Activated naive CD8-positive, alpha-beta T cell (primary cell): Measurements from ENCODE around the gene EPHB2.

Experiments used
- H3K27ac Mint-ChIP-seq: one replicate; pipeline ENCODE4 v1.8.0; 2021; ENCODE audit warnings: mixed read lengths
- H3K27me3 Mint-ChIP-seq: one replicate; pipeline ENCODE4 v1.8.0; 2021; ENCODE audit warnings: mixed read lengths
- H3K36me3 Mint-ChIP-seq: one replicate; pipeline ENCODE4 v1.8.0; 2021; ENCODE audit warnings: mixed read lengths
- H3K4me1 Mint-ChIP-seq: one replicate; pipeline ENCODE4 v1.8.0; 2021; ENCODE audit warnings: low read depth, mixed read lengths
- H3K4me3 Mint-ChIP-seq: one replicate; pipeline ENCODE4 v1.8.0; 2021; ENCODE audit warnings: mild to moderate bottlenecking, mixed read lengths
- H3K9me3 Mint-ChIP-seq: one replicate; pipeline ENCODE4 v1.8.0; 2021; ENCODE audit warnings: low read depth, mixed read lengths

EPHB2 gene

GRCh38 chr1:22786719-22787489 is 76.3 kb downstream of the EPHB2 start:
- no peaks in the 10 kb centered on the region for H3K4me1 Mint-ChIP-seq
- H3K9me3 Mint-ChIP-seq = no peaks in the 10 kb centered on the region
- peaks cover 1% of the 10 kb centered on the region for H3K27me3 Mint-ChIP-seq
- no peak overlapping the region for H3K4me3 Mint-ChIP-seq
- H3K27ac Mint-ChIP-seq = no peak overlapping the region
- H3K36me3 Mint-ChIP-seq = no peaks in the 10 kb centered on the region

GRCh38 chr1:22787636-22788035 is 77.0 kb downstream of the EPHB2 start:
- Mint-ChIP-seq H3K36me3 (no peaks in the 10 kb centered on the region), H3K9me3 (no peaks in the 10 kb centered on the region), H3K4me3 (no peak overlapping the region), H3K4me1 (no peaks in the 10 kb centered on the region), H3K27me3 (peaks cover 1% of the 10 kb centered on the region), H3K27ac (no peak overlapping the region)

- Mint-ChIP-seq H3K9me3 (no peaks in the 10 kb centered on the region), H3K27me3 (peaks cover 1% of the 10 kb centered on the region), H3K27ac (no peak overlapping the region), H3K4me1 (no peaks in the 10 kb centered on the region), H3K4me3 (no peak overlapping the region), H3K36me3 (no peaks in the 10 kb centered on the region)
Measured at GRCh38 chr1:22788254-22788661, 77.6 kb downstream of the EPHB2 start.

GRCh38 chr1:22789356-22789994 is 78.8 kb downstream of the EPHB2 start:
- Mint-ChIP-seq H3K27ac (no peak overlapping the region), H3K9me3 (no peaks in the 10 kb centered on the region), H3K4me1 (no peaks in the 10 kb centered on the region), H3K27me3 (peaks cover 1% of the 10 kb centered on the region), H3K36me3 (no peaks in the 10 kb centered on the region), H3K4me3 (no peak overlapping the region)

- Mint-ChIP-seq H3K36me3 (no peaks in the 10 kb centered on the region), H3K4me3 (no peak overlapping the region), H3K4me1 (no peaks in the 10 kb centered on the region), H3K27me3 (peaks cover 1% of the 10 kb centered on the region), H3K27ac (no peak overlapping the region), H3K9me3 (no peaks in the 10 kb centered on the region)
Measured at GRCh38 chr1:22790232-22791008, 79.8 kb downstream of the EPHB2 start.

- Mint-ChIP-seq H3K36me3 (no peaks in the 10 kb centered on the region), H3K4me1 (no peaks in the 10 kb centered on the region), H3K4me3 (no peak overlapping the region), H3K9me3 (no peaks in the 10 kb centered on the region), H3K27ac (no peak overlapping the region), H3K27me3 (no peaks in the 10 kb centered on the region)
Measured at GRCh38 chr1:22791831-22792347, 81.2 kb downstream of the EPHB2 start.

GRCh38 chr1:22792396-22793160 is 81.9 kb downstream of the EPHB2 start:
- no peaks in the 10 kb centered on the region for H3K9me3 Mint-ChIP-seq
- H3K27me3 Mint-ChIP-seq = no peaks in the 10 kb centered on the region
- H3K27ac Mint-ChIP-seq = no peak overlapping the region
- H3K36me3 Mint-ChIP-seq = no peaks in the 10 kb centered on the region
- no peak overlapping the region for H3K4me3 Mint-ChIP-seq
- H3K4me1 Mint-ChIP-seq = no peaks in the 10 kb centered on the region

GRCh38 chr1:22793647-22794046 is 83.0 kb downstream of the EPHB2 start:
- H3K4me1 Mint-ChIP-seq = no peaks in the 10 kb centered on the region
- no peaks in the 10 kb centered on the region for H3K9me3 Mint-ChIP-seq
- H3K4me3 Mint-ChIP-seq = no peak overlapping the region
- no peaks in the 10 kb centered on the region for H3K36me3 Mint-ChIP-seq
- no peak overlapping the region for H3K27ac Mint-ChIP-seq
- H3K27me3 Mint-ChIP-seq = no peaks in the 10 kb centered on the region

- Mint-ChIP-seq H3K4me1 (no peaks in the 10 kb centered on the region), H3K9me3 (no peaks in the 10 kb centered on the region), H3K27me3 (no peaks in the 10 kb centered on the region), H3K4me3 (no peak overlapping the region), H3K36me3 (no peaks in the 10 kb centered on the region), H3K27ac (no peak overlapping the region)
Measured at GRCh38 chr1:22794647-22795365, 84.2 kb downstream of the EPHB2 start.

GRCh38 chr1:22795366-22795714 is 84.7 kb downstream of the EPHB2 start:
- no peak overlapping the region for H3K27ac Mint-ChIP-seq
- H3K27me3 Mint-ChIP-seq = no peaks in the 10 kb centered on the region
- H3K9me3 Mint-ChIP-seq = no peaks in the 10 kb centered on the region
- no peaks in the 10 kb centered on the region for H3K4me1 Mint-ChIP-seq
- H3K36me3 Mint-ChIP-seq = no peaks in the 10 kb centered on the region
- H3K4me3 Mint-ChIP-seq = no peak overlapping the region

GRCh38 chr1:22796642-22797041 is 86.0 kb downstream of the EPHB2 start:
- H3K27ac Mint-ChIP-seq = no peak overlapping the region
- H3K4me3 Mint-ChIP-seq = no peak overlapping the region
- H3K27me3 Mint-ChIP-seq = no peaks in the 10 kb centered on the region
- no peaks in the 10 kb centered on the region for H3K36me3 Mint-ChIP-seq
- no peaks in the 10 kb centered on the region for H3K9me3 Mint-ChIP-seq
- H3K4me1 Mint-ChIP-seq = no peaks in the 10 kb centered on the region

- Mint-ChIP-seq H3K4me1 (no peaks in the 10 kb centered on the region), H3K27ac (no peak overlapping the region), H3K27me3 (no peaks in the 10 kb centered on the region), H3K4me3 (no peak overlapping the region), H3K9me3 (no peaks in the 10 kb centered on the region), H3K36me3 (no peaks in the 10 kb centered on the region)
Measured at GRCh38 chr1:22798083-22798482, 87.4 kb downstream of the EPHB2 start.

- no peaks in the 10 kb centered on the region for H3K4me1 Mint-ChIP-seq
Measured at GRCh38 chr1:22799971-22800370, 89.3 kb downstream of the EPHB2 start.

GRCh38 chr1:22800629-22801028 is 90.0 kb downstream of the EPHB2 start:
- Mint-ChIP-seq H3K4me3 (no peak overlapping the region), H3K27ac (no peak overlapping the region), H3K4me1 (no peaks in the 10 kb centered on the region), H3K9me3 (no peaks in the 10 kb centered on the region), H3K27me3 (no peaks in the 10 kb centered on the region), H3K36me3 (no peaks in the 10 kb centered on the region)

More at GRCh38 chr1:22799971-22800370, 89.3 kb downstream of the EPHB2 start:
- H3K4me3 Mint-ChIP-seq = no peak overlapping the region
- no peaks in the 10 kb centered on the region for H3K9me3 Mint-ChIP-seq
- no peaks in the 10 kb centered on the region for H3K36me3 Mint-ChIP-seq
- no peak overlapping the region for H3K27ac Mint-ChIP-seq
- no peaks in the 10 kb centered on the region for H3K27me3 Mint-ChIP-seq
